GM12878 (cell line): ENCODE measurements around the gene PLEKHM3.

Experiments used
- CTCF ChIP-seq, 3 experiments: IDR thresholded peaks in 2 of 3; conservative IDR thresholded peaks in 1 of 3; 2 replicates each; pipeline ENCODE4 v1.5.1; 2011; ENCODE audit warnings: low read depth in 3 of 3, low read length in 3 of 3, mild to moderate bottlenecking in 3 of 3, control low read depth in 2 of 3, moderate library complexity in 2 of 3, inconsistent platforms in 1 of 3, mixed read lengths in 1 of 3; ENCODE audit not compliant: control insufficient read depth in 2 of 3, insufficient read depth in 1 of 3; ENCODE audit errors: extremely low read depth in 1 of 3
- POLR2A ChIP-seq: IDR thresholded peaks from 2 replicates; pipeline ENCODE4 v1.6.1; 2011; ENCODE audit warnings: low read depth, mild to moderate bottlenecking, low read length

- TF ChIP-seq POLR2A: no peak
- TF ChIP-seq CTCF (IDR thresholded peaks at IDR 0.05 in 2 of 3, conservative IDR thresholded peaks at IDR 0.05 in 1 of 3; ENCODE audit: control insufficient read depth in 2 of 3, extremely low read depth in 1 of 3, insufficient read depth in 1 of 3, low read depth in 3 of 3, low read length in 3 of 3): no peak
These were observed 208.8 kb downstream of the PLEKHM3 start for GRCh38 chr2:207816546-207816945.
